OCI-M2 (cell line): ENCODE data around the gene NDEL1.

Source experiments
- DNase-seq: peaks from one replicate; lab custom pipeline; 2025; ENCODE audit not compliant: unreplicated experiment; lab: John Stamatoyannopoulos, UW

Gene NDEL1

DNA sequence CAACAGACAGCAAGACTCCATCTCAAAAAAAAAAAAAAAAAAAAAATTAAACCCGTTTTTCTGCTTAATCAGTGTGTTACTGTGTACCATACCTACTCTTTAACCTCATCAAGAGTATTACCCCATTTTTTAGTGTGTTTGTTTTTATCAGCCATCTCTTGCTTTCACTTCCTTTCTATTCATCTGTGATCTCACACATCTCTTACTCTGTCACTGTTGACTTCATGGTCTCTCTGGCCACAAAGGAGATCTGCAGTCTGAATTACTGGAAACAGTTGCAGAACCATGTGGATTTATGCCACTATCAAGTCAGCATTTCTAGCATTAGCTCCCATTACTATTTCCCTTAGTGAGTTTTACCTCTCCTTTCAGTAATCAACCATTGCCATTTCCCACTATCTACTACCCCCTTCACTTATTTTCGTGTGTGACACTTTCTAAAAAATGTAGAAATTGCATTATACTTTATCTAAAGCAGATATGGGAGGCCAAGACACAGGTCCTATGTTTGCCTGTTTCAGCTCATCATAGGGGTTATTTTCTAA lies 20.1 kb downstream of the NDEL1 start:
- no peak for DNase-seq

DNA sequence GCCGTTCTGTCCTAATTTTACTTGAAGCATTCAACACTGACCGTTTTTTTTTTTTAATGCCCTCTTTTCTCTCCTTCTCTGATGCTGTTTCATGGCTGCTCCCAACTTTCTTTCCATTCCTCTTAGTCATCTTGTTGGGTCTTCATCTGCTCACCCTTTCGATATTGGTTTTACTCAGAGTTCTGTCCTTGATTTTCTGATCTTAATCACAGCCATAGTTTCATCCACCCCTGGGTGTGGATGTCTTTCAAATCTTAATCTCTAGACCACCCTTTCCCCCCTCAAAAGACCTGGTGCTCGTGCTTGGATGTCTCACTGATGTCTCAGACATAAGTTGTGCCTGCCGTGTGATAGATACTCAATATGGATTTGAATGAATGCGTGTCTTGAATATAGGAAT lies 22.4 kb downstream of the NDEL1 start:
- DNase-seq: no peak

DNA sequence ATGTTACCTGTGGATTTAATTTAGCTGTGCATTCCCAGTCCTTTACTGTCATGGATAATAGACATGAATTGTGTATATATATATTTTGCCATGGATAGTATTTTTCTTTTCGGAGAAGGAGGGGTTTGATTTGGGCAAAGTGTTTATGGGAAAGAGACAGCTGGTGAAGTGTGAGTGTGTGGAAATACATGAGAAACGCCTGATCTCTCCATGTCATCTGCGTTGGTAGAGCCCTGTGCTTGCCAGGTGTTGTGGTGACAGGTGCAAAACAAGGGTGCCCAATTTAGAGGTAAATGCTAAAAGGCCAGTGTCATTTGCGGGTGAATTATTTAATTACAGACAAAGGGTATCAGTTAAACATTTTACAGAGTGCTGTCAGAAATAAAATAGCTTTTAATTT lies 23.4 kb downstream of the NDEL1 start:
- no peak for DNase-seq

DNA sequence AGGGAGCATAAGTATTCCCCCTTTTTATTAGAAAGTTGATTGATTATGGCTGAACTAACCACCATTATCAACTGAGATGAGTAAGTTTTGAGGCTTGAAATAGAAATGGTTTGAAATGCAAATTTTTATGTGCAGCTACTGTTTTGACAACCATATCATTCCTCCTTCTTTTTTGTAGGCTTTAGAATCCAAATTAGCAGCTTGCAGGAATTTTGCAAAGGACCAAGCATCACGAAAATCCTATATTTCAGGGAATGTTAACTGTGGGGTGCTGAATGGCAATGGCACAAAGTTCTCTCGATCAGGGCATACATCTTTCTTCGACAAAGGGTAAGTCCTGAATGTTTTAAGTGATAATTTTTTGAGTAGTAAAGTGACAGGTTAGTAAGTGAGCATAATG lies 24.1 kb downstream of the NDEL1 start:
- DNase-seq: no peak

DNA sequence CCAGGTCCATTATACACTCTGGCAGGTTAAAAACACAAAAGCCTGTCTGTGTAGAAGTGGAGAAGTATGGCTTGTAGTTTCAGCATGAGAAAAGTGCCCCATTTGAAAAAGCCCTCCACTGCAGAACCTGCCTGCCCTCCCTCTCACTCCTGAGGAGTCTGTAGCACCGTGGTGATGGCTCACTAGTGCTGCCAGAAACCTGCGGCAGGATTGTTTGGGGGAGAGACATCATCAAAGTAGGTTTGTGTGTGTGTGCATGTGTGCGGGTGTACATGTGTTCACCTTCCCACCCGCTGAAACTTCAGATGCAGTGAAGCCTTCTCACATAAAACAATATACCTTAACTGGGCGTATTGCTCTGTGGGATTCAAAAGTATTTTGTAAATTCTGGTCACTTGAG lies 26.9 kb downstream of the NDEL1 start:
- no peak for DNase-seq

DNA sequence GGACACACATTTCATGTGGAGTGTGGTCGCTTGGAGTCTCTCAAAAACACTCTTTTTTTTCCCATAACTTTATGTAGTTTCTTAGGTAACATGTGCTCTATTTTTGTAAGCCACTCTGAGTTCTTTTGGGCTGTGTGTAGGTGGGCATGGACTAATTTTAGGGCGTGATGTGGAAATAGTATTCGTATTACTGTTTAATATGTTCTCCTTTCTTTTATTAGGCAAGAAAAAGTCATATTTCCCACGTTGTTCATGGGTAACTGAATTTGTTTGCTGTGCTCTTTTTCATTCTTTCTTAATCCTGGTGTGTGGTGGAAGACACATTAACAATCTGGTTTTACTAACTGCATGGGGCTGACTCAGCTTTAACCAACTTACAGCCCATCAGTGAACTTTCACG lies 27.4 kb downstream of the NDEL1 start:
- DNase-seq: no peak

DNA sequence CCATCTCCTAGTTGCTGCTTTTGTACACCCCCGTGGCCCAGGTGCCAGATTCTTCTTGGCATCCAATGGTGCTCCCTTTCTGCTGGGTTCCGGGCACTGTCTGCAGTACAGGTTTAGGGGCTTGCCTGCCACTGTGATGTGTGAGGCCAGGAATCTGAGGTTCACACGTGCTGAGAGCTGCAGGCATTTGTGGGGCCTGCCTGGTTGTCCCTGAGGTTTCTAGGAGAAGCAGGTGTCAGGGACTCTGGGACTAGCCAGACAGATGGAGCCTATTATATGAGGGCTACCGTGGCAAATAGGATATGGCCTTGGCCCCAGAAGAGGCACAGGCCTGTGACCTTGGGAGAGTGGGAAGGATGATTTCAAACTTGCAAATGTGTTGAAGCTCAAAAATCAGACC lies 29.3 kb downstream of the NDEL1 start:
- no peak for DNase-seq

DNA sequence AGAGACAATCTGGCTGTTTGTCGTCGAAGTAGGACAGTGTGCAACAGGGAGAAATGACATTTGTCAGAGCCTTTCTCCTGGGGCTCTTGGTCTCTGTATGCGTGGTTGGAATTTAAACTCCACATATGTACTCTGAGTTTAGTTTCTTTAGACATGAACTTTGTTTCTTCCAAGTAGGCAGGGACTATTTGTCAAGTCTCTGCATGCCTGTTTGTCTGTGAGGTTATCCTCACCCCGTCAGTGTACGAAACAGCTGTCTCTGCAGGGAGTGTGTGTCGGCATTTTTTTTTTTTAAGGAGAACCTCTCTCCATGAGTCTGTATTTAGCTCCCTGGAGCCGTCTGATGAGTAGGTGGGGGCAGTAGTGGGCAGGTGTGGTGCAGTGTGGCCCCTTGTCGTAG lies 29.7 kb downstream of the NDEL1 start:
- no peak for DNase-seq

DNA sequence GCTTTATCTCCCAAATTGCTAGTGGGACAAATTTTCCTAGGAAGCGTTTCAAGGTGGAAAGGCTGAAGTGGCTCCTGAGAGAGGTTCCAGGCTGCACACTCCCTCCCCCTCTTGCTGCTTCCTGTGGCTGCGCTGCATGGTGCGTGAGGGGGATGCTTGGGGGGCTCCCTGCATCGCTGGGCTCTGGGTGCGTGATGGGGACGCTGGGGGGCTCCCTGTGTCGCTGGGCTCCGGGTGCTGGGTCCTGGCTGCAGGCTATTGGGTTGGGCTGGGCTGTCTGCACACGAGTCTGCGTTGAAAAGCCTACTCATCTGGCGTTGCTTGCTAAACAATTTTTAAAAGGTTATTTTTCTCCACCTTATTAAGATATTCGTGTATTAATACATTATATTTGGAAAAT lies 30.1 kb downstream of the NDEL1 start:
- no peak for DNase-seq

DNA sequence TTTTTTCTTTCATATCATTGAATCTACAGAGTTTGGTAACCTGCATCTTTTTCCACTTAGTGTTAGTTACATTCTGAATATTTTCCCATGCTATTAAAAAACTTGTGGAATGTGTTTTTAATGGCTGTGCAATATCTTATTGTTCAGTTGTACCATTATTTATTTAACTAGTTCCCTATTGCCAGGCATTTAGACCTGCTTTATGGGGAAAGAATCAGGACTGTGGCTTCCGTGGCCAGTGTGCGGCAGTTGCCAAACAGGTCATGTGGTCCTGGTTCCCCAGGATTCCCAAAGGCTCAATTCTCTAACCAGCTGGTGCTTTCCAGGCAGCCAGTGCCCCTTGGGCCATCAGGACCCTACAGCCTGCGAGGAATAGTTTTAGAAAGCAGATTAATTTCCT lies 30.8 kb downstream of the NDEL1 start:
- no peak for DNase-seq

DNA sequence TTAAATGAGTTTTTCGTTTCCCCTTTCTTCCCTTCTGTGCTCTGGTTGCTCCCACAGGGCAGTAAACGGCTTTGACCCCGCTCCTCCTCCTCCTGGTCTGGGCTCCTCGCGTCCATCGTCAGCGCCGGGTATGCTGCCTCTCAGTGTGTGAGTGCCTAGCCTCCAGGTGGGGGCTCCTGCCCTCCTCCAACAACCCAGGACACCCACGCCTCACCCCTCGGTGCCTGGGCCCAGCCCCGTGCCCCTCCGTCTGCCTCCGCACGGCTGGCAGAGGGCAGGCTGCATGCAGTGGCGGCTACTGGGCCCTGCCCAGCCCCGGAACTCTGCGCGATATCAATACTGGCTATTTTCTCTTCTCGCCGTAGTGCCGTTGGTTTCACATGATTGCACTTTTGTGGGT lies 31.2 kb downstream of the NDEL1 start:
- no peak for DNase-seq

DNA sequence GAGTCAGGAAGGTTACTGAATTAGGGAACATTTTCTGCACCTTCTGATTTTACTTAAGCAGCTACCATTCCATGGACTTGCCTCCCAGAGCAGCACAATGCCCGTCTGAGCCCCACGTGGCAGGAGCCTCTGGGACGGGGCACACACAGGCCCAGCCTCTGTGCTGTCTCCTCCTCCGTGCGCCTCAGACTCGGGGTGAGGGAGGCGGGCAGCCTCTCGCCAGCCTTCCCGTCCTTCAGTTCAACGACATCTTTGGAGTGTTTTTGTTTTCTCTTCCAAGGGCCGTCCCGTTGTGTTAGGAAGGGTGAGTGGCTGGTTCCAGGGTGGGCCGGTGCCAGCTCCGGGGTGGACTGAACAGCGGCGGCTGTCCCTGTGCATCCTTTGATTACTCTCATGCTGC lies 31.8 kb downstream of the NDEL1 start:
- no peak for DNase-seq

DNA sequence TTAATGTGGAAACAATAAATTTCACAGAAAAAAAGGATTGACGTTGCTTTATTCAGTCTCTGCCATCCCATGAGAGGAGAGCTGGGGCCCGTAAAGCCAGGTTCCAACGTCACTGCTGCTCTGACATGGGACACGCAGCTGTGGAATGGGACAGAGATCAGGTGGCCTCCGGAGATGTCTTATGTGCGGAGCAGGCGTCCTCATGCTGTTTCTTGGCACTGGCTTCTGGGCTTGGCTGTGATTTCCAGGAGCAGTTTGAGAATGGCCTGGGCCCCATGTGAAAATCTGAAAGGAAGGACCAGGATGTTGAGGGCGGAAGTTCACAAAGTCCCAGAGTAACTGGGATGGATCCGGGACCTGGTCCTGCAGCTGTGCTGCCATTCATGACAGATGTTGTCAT lies 32.4 kb downstream of the NDEL1 start:
- no peak for DNase-seq

DNA sequence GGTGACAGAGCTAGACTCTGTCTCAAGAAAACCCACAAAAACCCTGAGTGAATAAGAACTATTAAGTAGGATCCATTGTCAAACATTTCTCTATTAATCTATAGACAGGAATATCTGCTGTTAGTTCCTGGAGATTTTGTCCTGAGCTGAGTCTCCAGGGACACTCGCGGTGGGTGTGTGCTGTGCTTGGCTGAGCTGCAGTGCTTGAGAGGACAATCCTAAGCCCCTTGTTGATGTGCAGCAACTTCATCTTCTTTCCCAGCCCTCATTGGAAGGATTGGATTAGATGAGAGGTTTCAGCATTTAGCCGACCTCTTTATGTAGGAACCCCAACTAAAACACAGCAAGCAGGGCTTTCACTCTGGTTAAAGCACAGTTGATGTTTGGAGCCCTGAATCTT lies 33.3 kb downstream of the NDEL1 start:
- no peak for DNase-seq

DNA sequence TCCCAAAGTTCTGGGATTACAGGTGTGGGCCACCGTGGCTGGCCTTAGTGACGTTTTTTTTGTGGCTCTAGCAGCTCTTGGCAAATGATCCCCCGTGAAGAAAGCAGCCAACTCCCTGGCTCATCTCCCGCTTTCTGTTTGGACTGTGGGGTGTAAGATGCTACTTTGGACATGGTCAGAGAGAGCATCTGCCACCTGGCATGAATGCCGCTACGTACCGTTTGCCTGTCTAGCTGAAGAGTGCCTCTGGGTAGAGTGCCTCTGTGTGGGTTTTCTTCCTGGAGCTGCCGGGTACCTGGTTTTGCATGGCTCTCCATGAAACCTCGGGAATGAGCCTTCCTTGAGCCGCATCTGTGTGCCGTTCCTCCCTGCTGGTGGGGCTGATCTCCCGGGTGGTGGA lies 34.3 kb downstream of the NDEL1 start:
- DNase-seq: no peak

DNA sequence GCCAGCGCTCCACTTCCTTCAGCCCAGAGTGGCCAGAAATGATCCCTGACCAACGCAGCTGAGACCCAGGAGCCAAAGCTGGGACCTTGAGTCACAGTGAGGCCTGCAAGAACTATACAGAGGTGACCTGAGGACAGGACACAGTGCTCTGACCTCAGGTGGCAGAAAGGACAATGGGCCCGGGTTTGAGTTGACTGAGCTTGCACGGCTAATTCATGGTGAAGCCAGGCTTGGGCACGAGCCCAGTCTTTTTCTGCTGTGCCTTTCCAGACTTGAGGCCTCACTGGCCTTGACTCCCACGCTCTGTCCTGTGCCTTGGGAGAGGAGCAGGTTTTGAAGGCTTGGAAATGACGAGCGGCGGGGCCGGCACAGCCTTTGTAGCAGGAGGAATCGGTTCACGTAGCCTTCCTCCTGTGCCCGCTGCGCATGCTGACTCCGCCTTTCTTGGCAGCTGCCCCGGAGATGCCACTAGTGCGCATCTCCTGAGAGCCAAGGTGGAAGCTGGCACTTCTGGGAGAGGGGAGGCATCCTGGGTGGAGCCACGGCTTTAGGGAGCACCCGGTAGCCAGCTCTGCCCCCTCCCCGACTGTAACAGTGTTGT lies 34.9 kb downstream of the NDEL1 start:
- no peak for DNase-seq

DNA sequence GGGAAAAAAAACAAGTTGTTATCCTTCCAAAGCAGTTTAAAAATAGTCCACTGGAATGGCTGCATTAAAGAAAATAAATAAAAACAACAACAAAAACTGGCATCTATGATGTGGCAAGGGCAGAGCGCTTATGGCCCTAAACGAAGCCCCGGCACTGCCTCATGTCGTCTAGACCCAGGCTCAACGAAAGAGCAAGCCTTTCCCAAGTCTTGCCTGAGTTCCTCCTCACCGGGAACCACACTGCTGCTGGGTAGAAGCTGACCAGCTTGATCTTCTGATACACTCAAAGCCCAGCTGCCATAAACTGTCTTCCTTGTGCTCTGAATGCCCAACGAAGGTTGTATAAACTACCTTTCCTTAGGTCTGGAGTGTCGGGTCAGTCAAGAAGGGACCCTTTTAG lies 37.0 kb downstream of the NDEL1 start:
- DNase-seq: no peak

DNA sequence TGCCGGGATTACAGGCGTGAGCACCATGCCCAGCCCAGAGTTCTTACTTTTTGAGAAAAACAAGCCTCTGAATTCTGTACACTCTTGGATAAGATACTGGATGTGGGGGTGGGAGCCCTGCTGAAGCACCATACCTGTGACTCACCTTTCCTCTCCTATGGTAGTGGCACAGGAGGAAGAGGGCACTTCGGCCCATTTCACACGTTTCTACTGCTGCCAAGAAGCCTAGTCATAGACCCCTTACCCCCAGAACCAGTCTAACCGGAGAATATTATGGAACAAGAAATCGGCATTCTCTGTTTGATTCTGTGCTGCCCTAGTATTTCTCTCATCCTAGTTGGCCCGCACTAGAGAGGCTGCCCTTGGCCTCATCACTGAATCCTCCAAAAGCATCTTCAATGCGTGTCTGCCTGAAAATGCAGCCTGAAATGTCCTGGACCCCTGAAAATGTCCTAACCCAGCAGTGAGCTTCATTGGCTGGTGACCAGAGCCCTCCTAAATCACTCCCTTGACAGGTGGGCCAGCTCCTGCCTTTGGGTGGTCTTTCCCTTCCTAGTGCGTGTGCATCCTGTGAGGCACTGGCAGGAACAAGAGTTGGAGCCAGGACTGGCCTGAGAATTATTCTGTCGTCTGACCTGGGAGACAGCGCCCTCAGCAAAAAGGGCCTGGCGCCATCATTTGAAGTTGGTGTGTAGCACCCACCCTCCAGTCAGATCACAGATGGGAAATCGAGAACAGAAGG lies 37.9 kb downstream of the NDEL1 start:
- DNase-seq: no peak

DNA sequence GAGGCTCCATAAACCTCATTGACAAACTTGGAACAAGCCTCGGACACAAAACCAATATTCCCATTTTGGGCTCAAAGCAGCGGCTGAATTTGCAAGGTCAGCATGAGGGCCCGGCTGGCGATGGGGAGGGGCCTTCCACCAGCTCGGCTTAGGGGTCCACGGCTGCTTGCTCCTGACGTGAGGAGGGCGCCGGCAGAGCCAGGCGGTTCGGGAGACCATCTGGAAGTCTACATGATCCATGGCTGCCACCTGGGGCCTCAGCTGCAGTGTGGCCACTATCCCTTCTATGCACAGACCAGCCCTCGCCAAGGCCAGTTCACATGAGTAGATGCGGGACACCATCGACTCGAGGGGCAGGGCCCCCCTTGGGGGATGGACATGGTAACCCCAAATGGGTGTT lies 39.1 kb downstream of the NDEL1 start:
- DNase-seq: no peak

DNA sequence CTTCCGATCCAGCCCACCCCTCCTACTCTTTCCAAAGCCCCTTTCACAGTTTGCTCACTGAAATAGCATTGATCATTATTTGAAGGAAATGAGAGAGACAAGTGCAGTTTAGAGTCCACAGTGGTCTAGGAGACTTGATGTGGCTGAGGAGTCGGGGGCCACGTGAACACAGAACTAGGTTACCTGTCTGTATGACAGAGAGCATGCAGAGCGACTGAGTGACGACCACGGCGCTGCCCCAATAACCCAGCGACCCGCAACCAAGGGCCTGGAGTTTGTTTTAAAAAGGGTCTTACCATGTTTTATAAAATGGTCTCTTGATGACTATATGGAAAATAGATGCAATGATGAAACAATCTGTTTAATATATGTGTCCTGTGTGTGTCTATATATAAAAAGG lies 39.5 kb downstream of the NDEL1 start:
- DNase-seq: no peak

DNA sequence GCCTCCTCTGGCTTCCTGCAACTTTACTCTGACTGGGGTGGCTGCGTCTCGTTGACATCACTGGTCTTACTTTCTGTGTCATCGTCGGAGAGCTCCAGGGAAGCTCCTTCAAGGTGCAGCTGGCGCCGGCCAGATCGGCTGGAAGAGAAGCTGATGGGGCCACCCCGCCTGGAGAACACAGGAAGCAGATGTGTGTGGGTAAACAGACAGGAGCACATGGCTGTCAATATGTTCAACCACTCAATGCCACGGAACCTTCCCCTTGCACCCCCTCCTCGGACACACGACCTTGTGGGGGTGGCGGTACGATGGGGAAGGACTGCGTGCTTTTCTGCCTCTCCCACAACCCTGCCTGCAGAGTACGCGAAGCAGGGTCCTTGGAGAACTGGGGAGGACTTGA lies 40.1 kb downstream of the NDEL1 start:
- DNase-seq: no peak

DNA sequence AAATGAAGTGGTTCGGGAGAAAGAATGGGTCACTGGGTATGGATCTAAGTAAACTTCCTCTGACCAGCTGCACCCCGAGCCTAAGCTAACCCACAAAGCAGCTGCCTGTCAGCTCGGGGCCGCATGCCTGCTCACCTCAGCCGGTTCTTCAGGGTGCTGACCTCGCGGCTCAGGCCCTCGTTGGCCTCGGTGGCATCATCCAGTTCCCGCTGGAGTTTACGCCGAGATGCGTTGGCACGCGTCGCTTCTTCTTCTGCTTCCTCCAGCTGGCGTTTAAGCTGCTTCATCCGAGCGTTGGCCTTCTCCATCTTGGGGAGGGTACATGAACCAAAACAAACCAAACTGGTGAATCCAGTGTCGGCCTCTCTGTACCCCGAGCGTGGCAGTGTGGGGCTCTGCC lies 41.1 kb downstream of the NDEL1 start:
- DNase-seq: no peak

DNA sequence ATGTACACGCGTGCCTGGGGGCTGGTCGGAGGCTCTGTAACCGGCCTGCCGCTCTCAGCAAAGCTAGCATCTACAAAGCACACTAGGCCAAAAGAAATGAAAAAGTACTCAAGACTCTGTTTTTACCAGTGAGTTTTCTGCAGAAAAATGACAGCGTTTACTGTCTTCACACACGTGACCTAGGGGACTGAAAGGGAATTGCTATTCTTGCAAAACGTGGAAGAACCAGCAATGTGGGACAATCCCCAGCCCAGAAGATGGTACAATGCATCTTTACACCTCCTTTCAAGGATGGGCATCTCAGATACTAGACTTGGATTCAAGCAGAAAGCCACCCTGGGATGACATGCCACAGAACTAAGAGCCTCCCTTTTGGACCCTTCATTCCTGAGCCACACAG lies 41.5 kb downstream of the NDEL1 start:
- DNase-seq: no peak
